H1 (cell line): ENCODE measurements around the gene C20orf141. TPM values are rescaled to one million over a fixed set of nuclear protein-coding genes. Genes with fewer than 3 reads are reported as not detected.

Source experiments
- BACH1 ChIP-seq: IDR thresholded peaks from 2 replicates; pipeline ENCODE4 v1.6.1; 2012; ENCODE audit warnings: low read length, improper control_type of control experiment
- CHD7 ChIP-seq: fragments of 300-600 bp; sonication (generic); IDR thresholded peaks from 2 replicates; pipeline ENCODE4 v1.7.1; 2012; ENCODE audit warnings: low read length, moderate library complexity, mild to moderate bottlenecking, inconsistent platforms; ENCODE audit not compliant: insufficient replicate concordance
- KDM5A ChIP-seq: fragments of 200-600 bp; IDR thresholded peaks from 2 replicates; pipeline ENCODE4 v1.7.1; 2012; ENCODE audit warnings: mild to moderate bottlenecking, low read length, inconsistent platforms, mixed read lengths
- NANOG ChIP-seq: IDR thresholded peaks from 2 replicates; pipeline ENCODE4 v1.6.1; 2011; ENCODE audit warnings: low read length, low read depth, mild to moderate bottlenecking, inconsistent platforms; ENCODE audit not compliant: insufficient read depth, poor library complexity, severe bottlenecking
- NRF1 ChIP-seq: IDR thresholded peaks from 2 replicates; pipeline ENCODE4 v1.6.1; 2011; ENCODE audit warnings: mild to moderate bottlenecking, low read depth, low read length, improper control_type of control experiment
- POLR2AphosphoS5 ChIP-seq: IDR thresholded peaks from 2 replicates; pipeline ENCODE4 v1.6.1; 2011; ENCODE audit warnings: low read depth, low read length
- POU5F1 ChIP-seq: IDR thresholded peaks from 2 replicates; pipeline ENCODE4 v1.6.1; 2011; ENCODE audit warnings: low read depth, mild to moderate bottlenecking, low read length, moderate library complexity
- RFX5 ChIP-seq: IDR thresholded peaks from 2 replicates; pipeline ENCODE4 v1.6.1; 2011; ENCODE audit warnings: low read depth, low read length, improper control_type of control experiment, borderline replicate concordance
- RXRA ChIP-seq: IDR thresholded peaks from 2 replicates; pipeline ENCODE4 v1.6.1; 2011; ENCODE audit warnings: low read depth, mild to moderate bottlenecking, low read length, moderate library complexity; ENCODE audit not compliant: insufficient read depth
- SRF ChIP-seq: IDR thresholded peaks from 2 replicates; pipeline ENCODE4 v1.6.1; 2011; ENCODE audit warnings: mild to moderate bottlenecking, low read depth, low read length, moderate library complexity
- SUZ12 ChIP-seq: fragments of 200-600 bp; sonication (generic); IDR thresholded peaks from 2 replicates; pipeline ENCODE4 v1.6.1; 2012; ENCODE audit warnings: mild to moderate bottlenecking, inconsistent platforms, low read length, moderate library complexity, mixed read lengths
- TEAD4 ChIP-seq: IDR thresholded peaks from 2 replicates; pipeline ENCODE4 v1.6.1; 2012; ENCODE audit warnings: low read depth, low read length, inconsistent platforms, mixed read lengths
- YY1 ChIP-seq: IDR thresholded peaks from 2 replicates; pipeline ENCODE4 v1.6.1; 2011; ENCODE audit warnings: low read depth, mild to moderate bottlenecking, low read length
- polyA plus RNA-seq, 7 experiments: library from polyadenylated mRNA; depleted of rRNA in 3 of 7; stranded (reverse) in 5 of 7; unstranded in 2 of 7; fragments of >200 nt in 5 of 7; fragments of 200-250 nt in 2 of 7; gene quantifications; 1 replicate in 5 of 7; 2 replicates in 1 of 7; 4 replicates in 1 of 7; pipeline versions ENCODE4 v1.2.1 to v1.2.3, GENCODE V29; 2011 to 2013; ENCODE audit warnings: missing spikeins in 2 of 7, mixed read lengths in 2 of 7
- total RNA-seq: library from RNA; stranded (reverse); fragmentation: NEBNext Ultra II Directional; extraction: Animal tissue kit (Norgen Biotek cat#: 25700); gene quantifications from 2 replicates; pipeline ENCODE4 v1.2.1, GENCODE V29; 2021

The C20orf141 gene
- total and polyA plus RNA-seq, 2 of the 8 experiments (the other 6 are each of a cell fraction or from before 2014, with no cell fraction given): not detected

- TF ChIP-seq CHD7 (no peak), YY1 (no peak), POU5F1 (no peak), TEAD4 (no peak), NRF1 (no peak), NANOG (no peak), SRF (no peak), KDM5A (no peak), RXRA (no peak), SUZ12 (no peak), BACH1 (no peak), RFX5 (no peak), POLR2AphosphoS5 (no peak)
Observed at GRCh38 chr20:2809690-2810089, 5.1 kb upstream of the C20orf141 start (continued).
